Stimulated activated CD8-positive, alpha-beta memory T cell treated with anti-CD3 and anti-CD28 coated beads, Interleukin-4, amount 100 ng/mL, for 24 hours (primary cell): ENCODE data around the gene SLC12A8.

Experiments
- DNase-seq: peaks from one replicate; pipeline ENCODE4 v3.0.0-alpha.2; 2020; ENCODE audit warnings: low read depth

SLC12A8 gene

DNA sequence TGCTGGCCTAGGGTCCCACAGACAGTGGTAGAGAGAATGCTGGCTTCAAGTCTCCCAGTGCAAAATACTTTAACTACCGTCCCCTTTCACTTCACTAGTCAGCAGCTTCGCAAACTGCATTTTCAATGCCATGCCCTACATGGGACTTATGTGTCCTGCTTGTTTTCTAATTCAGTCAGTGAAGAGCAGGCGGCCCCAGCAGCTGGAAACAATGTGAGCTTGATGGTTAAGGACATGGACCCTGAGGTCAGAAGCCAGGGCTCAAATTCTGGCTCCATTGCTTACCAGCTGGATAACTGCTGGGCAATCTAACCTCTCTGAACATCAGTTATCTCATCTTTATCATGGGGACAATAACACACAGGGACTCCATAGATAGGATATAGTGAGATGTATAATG, 58.4 kb downstream of the SLC12A8 start:
- no peak for DNase-seq

DNA sequence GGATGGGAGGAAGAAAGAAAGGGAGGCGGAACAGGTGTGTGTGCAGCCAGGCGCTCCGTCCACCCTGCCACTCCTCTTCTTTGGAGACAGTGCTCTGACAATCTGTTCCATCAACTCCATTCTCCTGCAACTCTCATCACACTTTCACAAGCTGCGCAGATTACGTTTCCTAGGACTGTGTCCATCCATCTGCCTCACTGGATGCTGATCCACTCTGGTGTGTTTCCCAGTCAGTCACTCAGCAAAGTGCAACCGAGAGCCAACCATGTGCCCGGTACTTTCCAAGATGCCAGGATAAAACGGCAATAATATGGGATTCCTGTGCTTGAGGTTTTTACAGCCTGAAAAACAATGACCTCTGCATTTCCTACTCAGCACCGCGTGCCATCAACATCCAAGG, 59.6 kb downstream of the SLC12A8 start:
- DNase-seq: no peak

DNA sequence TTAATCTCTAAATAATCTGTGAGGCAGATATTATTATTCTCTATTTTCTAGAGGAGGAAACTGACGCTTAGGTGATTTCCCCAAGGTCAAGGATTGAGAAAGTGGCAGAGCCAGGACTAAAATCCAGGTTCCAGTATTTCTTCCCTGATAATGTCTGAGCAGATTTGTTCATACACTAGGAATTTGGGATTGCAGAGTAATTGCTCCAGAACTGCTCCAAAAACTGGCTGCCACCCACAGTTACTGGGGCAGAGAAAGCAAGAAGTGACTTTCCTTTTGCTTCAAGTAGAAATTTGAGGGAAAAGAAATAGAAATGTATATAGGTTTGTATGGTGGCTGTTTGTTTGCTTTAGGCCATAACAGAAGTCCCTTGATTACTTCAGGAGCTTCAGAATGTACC, 60.6 kb downstream of the SLC12A8 start:
- DNase-seq: no peak

GRCh38 chr3:125151442-125151817, 61.1 kb downstream of the SLC12A8 start:
- DNase-seq: no peak

GRCh38 chr3:125150525-125151441, 61.8 kb downstream of the SLC12A8 start:
- peak; percentile 48 for DNase-seq

GRCh38 chr3:125149462-125149861, 63.1 kb downstream of the SLC12A8 start:
- DNase-seq: no peak

DNA sequence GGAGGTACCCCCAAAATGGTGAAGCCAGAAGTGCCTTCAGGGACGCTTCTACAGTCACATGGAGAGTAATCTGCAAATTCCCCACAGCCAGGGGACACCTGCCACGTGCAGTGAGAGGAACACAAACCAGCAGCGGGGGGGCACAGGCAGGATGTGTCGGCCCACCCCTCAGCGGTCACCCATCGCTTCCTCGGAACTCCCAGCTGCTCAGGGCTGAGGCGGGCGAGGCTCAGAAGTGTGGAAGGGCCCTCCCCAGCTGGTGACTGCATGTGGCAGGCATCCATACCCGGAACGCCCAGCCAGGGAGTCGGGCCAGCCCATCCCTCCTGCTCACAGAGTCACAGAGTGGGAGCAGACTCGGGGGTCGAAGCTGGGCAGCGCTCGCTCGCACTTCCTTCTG, 63.7 kb downstream of the SLC12A8 start:
- no peak for DNase-seq

DNA sequence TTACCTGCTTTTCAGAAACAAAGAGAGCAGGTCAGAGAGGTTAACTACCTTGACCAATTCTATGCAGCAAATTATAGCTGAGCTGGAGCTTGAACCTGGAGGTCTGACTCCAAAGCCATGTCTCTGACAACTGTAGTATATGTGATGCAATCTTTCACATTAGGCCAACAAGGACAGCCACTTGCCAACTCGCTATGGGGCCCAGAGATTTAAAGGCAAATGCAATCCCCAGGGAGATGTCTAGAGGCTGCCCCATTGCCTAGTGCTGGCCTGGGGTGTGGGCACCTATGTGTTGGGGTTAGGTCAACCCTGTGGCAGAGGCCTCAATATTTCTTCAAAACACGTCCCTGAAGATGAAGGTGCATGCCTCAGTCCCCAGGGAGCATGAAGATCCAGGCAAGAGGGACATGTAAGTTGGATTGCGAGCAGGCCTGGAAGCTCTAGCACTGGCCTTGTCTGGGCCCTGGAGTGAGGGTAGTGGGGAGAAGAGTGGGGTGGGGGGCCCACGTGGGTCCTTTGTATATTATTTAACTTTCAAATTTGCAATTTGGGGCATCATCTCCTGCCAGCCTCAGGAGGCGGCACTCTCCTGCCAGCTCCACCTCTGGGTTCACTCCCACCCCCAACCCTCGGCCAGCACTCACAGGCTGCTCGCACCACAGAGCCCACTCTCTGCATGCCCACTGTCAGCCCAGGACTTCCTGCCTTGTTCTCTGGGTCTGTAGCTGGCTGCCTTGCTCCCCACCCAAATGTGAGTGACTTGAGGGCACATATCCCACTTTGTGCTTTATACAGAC, 64.3 kb downstream of the SLC12A8 start:
- DNase-seq: no peak

GRCh38 chr3:125147491-125147820, 65.1 kb downstream of the SLC12A8 start:
- DNase-seq: no peak

DNA sequence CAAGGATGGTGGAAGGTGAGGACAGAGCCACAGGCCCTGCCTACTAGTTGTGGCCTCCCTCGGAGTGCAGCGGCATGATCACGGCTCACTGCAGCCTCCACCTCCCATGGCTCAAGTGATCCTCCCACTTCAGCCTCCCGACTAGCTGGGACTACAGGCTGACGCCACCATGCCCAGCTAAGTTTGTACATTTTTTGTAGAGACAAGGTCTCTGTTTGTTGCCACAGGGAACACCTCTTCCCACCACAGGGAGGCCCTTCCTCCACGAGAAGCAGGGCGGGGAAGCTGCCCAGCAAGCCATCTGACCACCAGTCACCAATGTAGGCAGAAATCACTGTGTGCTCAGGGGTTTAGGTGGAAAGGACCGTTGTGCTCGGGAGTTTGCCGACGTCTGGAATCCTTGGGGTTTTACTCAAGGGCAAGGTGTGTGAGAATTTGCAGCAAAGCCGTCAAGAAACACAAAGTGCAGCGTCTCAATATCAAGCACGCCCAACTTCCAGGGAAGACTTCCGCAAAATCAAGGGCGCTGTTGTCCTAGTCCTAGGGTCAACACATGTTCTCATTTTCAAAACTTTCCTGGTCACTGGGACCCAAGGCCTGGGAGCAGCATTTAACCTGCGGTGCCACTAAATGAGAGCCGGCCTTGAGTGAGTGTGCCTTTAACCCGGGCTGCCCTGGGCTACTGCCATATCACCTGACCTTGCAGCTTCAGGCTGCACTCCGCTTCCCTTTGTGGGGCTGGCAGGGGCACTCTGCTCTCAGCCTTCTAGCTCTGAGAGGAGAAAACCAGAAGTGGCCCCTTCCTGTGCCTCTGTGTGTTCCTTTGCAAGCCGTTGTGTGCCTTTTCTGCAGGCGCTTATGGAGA, 65.7 kb downstream of the SLC12A8 start:
- DNase-seq: no peak

DNA sequence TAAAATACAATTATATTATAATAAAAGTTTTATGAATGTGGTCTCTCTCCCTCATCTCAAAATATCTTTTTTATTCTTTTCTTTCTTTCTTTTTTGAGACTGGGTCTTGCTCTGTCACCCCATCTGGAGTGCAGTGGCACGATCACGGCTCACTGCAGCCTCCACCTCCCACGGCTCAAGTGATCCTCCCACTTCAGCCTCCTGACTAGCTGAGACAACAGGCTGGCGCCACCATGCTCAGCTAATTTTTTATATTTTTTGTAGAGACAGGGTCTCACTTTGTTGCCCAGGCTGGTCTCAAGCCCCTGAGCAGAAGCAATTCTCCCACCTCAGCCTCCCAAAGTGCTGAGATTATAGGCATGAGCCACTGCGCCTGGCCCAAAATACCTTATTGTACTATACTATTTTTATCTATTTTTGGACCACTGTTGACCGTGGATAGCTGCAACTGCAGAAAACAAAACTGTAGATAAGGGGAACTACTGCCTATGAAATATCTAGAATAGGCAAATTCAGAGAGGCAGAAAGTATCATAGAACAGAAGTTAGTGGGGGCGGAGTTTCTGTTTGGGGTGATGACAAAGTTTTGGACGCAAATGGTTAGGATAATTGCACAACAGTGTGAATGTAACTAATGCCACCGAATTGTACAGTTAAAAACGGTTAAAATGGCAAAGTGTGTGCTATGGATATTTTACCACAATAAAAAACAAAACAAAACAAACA, 66.6 kb downstream of the SLC12A8 start:
- DNase-seq: no peak

DNA sequence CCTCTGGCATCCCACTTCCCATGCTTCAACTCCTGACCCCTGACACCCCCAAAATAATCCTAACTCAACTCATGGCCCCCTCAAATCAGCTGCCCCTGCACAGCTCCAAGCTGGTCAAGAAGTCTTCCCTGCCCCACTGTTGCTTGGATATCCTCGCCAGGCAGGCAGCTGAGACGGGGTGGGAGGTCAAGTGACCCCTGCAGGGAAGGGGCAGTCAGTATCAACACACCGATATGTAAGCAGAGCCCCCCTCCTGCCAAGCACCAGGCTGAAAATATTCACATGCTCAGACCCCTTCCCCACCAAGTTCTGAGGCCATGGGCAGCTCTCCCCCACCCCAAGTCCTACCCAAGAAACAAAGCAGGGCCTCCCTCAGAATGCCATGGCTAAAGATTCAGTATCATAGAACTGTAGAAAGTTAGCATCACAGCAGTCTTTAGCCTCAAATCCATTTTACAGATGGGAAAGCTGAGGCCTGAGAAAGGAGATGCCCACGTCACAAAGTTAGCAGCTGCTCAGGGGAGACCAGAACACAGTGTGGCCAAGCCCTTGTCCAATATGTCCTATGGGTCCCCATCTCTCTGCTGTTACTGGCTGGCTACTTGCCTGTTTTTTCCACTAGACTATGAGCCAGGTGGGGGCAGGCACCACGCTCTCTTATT, 67.8 kb downstream of the SLC12A8 start:
- no peak for DNase-seq

DNA sequence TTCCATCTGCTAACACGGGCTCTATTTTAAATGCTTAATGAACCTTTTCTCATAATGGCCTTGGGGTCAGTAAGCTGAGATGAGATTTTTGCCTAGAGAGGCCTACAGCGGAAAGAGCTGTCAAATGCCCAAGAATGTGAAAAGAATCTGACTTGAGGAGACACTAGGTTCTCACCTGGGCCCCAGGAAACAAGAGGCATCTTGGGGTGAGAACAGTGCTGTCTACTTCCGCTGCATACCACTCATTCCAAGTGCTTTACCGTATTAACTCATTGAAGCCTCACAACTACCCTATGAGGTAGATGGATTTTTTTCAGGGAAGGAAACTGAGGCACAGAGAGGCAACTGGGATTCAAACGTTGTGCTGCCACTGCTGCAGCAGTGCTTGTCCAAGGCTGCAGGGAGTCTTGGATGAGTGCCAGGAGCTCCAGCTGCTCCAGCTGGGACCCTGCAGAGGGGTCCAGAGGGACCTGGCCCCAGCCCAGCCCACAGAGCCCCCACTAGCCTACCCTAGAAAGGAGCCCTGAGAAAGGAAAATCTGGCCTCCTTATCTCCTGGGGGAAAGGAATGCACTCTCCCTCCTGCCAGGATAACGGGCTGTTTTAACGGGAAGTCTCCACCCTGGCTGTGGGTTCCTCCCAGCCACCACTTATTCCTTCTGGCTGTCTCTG, 68.4 kb downstream of the SLC12A8 start:
- no peak for DNase-seq

GRCh38 chr3:125143538-125143937, 69.0 kb downstream of the SLC12A8 start:
- no peak for DNase-seq

DNA sequence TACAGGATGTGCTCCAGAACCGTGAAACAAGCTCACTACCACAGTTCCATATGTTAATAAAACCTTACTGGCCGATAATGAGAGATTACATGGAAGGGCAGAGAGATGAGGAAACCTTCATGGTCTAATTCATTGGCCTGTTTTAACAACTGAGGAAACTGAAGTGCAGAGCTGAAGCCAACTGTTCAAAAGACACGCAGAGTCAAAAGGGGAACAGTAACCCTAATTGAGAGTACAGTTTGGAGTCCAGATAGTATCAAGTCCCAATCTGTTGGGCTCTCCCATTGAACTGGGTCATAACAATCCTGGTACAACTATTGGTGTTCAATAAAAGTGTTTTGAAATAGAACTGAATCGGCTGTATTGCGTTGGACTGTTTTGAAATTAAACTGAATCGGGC, 69.6 kb downstream of the SLC12A8 start:
- no peak for DNase-seq

DNA sequence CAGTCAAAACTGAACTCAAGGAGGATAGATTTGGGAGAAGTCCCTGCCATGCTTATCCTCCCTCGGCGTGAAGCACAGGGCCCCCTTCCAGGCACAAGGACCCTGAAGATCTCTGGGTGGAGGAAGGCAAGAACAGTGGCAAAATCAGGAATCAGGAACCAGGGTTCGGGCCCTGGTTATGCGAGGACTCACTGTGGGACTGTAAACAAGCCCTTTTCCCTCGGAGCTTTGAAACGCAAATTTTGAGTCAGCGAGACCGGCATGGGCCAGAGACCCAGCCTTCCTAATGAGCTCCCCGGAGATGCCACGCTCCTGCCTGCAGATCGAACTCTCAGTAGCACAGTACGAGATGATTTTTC, 70.1 kb downstream of the SLC12A8 start:
- no peak for DNase-seq

DNA sequence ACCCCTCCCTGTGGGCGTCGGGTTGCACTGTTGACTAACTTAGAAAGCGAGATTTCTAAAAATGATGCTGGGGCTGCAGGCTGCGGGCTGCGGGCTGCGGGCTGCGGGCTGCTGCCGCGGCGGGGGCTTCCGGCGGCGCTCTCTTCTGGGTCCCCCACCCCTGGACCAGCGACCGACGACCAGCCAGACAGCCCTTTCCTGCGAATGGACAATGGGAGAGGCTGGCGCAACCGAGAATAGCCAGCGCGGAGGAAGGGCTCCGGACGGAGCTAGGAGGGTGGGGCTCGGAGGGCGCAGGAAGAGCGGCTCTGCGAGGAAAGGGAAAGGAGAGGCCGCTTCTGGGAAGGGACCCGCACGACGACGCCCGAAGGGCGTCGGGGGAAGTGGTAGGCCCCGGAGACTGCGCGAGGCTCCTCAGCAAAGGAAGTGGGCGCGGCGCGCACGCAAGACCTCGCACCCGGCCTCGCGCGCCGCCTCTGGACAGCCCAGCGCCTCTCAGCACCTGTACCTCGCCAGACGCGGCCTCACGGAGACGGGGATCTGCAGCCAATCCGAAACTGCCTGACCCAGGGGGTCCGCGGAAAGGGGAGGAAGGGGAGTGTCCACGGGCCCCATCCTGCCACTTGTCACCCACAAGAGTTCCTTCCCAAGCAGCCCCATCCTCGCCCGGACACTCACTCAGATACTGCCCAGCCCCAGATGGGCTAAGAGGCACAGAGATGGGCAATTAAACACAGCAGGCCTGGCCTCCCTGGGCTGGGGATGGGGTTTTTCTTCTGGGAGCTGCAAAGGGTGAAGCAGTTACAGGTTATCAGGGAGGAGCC, 70.7 kb downstream of the SLC12A8 start:
- peak; percentile 67 for DNase-seq

- DNase-seq: no peak
Measured at GRCh38 chr3:125140818-125141595, 71.5 kb downstream of the SLC12A8 start.
